GM12891 (cell line): ENCODE measurements around the gene MCUR1.

Experiments
- PAX5 ChIP-seq: IDR thresholded peaks from 2 replicates; pipeline ENCODE4 v1.6.1; 2011; ENCODE audit warnings: low read length, moderate library complexity, mild to moderate bottlenecking; ENCODE audit not compliant: insufficient read depth, severe bottlenecking
- POLR2A ChIP-seq: IDR thresholded peaks from 2 replicates; pipeline ENCODE4 v1.6.1; 2011; ENCODE audit warnings: low read depth, low read length, control low read depth
- POLR2AphosphoS5 ChIP-seq: IDR thresholded peaks from 2 replicates; pipeline ENCODE4 v1.6.1; 2011; ENCODE audit warnings: low read depth, low read length, control low read depth
- SPI1 ChIP-seq: IDR thresholded peaks from 2 replicates; pipeline ENCODE4 v1.6.1; 2011; ENCODE audit warnings: low read depth, low read length, control low read depth
- TAF1 ChIP-seq: IDR thresholded peaks from 2 replicates; pipeline ENCODE4 v1.6.1; 2011; ENCODE audit warnings: low read depth, low read length, control low read depth

DNA sequence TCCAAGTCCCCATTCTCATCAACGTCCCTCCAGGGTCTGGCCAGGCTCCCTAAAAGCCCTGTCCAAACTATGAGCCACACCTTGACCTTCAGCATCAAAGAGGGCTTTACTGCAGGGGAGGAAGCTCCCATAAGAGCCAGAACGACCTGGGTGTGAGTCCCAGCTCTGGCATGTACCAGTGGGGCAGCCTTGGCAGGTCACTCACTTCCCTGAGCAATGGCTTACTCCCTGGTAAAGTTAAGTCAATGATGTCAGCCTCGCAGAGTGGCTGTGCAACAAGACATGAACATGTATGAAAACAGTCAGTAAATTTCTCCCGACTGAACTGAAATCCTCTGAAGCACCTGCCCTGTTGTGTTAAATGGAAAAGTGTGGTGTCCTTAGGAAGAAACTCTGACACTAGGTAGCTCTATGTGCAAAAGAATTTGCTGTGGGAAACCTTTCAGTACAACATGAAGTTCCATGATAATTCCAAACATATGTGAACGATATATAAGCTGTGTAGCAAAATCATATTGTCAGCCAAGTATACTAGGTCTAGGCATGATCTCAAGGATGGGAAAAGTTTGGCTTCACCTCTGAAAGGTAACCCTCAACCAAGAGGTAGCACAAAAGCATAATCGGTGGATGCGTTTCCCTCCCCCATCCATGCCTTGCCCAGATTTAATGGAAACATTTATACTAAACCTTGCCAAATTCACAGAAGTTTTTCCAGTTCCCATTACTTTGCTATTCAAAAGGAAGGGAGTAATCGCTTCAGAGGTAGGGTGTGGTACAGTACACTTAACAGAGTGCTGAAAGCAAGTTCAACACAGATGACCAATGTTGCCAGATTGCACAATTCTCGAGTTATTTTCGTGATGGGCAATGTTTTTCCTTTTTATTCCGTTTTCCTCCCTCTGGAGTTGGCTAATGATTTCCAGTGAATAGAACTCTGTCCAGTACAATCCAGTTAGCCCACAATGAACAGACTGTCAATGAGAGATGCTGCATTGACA is 53.8 kb downstream of the MCUR1 start:
- TF ChIP-seq POLR2AphosphoS5 = no peak
- no peak for TF ChIP-seq SPI1
- TF ChIP-seq POLR2A = no peak
- TF ChIP-seq TAF1 = no peak
- no peak for TF ChIP-seq PAX5
